Measurements from ENCODE around the gene CCN2.
"Not testable (repeated sequence)": the region's sequence is repeated elsewhere in the genome, so short reads cannot be mapped to it uniquely, and the experiment has no call there.

The CCN2 gene

GRCh38 chr6:131937703-131938631, 13.2 kb downstream of the CCN2 start:
- peak; percentile 11 for DNase-seq

- peak; percentile 6 for DNase-seq
Measured at GRCh38 chr6:131937226-131937625, 13.9 kb downstream of the CCN2 start.

DNA sequence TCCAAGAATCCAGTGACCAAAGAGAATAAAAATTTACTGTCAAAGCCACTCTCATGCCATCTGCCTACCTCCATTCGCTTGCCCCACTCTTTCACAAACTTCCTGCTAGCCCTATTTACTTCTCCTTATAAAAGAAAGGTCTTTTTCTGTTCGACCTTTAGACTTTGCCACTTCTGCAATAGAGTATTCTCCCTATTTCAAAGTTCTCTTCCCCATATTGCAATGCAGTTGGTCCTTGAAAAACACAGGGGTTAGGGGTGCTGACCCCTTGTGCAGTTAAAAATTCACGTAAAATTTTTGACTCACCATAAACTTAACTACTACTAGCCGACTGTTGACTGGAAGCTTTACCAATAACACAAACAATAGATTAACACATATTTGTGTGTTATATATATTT, 15.0 kb downstream of the CCN2 start:
- DNase-seq, result no peak

- no peak for DNase-seq
Measured at GRCh38 chr6:131931063-131931750, 20.0 kb downstream of the CCN2 start.

GRCh38 chr6:131929976-131930375, 21.2 kb downstream of the CCN2 start:
- DNase-seq, result no peak

DNA sequence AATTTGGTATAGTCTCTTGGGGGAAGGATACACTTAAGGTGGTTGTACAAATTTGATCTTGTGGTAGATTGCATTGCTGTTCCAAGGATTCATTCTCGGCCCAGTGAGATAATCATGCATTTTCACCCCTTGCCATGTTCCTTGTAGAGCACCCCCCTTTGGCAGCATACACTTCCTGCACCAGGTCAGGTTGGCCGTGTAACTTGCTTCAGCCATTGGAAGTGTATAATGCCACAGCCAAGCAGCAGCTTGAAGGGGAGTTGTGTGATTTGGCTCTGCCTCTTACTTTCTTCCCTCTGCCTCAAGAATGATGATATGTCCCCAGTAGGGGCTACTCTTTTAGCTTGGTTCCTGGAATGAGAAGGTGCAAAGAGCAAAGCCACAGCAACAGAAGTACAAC, 21.9 kb downstream of the CCN2 start:
- DNase-seq, result peak; percentile 14

DNA sequence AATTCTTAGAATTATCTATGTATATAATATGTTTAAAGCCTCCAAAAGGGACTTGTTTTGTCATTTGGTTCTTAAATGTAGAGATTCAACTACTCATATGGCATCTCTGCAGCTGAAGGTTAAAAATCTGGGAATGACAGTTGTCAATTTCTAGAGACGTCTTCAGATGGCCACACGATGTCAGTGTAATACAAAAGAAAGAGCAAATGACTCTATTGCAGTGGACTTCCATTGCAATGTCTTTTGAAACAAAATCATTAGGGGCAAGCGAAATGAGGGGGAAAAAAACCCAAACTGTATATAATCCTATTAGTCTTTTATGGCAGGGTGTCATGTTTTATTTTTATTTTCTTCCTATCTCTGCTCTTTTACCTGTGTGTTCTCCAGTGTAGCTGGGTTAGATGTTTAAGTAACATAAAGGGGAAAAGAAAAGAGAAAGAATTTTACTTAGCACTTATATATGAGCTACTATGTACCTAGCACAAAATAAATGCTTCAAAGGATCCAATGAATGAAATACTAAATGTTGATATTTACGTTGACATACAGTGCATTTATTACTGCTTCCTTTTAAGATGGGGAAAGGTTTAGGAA, 26.2 kb downstream of the CCN2 start:
- DNase-seq, result peak; percentile 54

GRCh38 chr6:131923356-131923755, 27.8 kb downstream of the CCN2 start:
- peak; percentile 76 for DNase-seq

- no peak for DNase-seq
Measured at GRCh38 chr6:131920656-131921055, 30.5 kb downstream of the CCN2 start.

DNA sequence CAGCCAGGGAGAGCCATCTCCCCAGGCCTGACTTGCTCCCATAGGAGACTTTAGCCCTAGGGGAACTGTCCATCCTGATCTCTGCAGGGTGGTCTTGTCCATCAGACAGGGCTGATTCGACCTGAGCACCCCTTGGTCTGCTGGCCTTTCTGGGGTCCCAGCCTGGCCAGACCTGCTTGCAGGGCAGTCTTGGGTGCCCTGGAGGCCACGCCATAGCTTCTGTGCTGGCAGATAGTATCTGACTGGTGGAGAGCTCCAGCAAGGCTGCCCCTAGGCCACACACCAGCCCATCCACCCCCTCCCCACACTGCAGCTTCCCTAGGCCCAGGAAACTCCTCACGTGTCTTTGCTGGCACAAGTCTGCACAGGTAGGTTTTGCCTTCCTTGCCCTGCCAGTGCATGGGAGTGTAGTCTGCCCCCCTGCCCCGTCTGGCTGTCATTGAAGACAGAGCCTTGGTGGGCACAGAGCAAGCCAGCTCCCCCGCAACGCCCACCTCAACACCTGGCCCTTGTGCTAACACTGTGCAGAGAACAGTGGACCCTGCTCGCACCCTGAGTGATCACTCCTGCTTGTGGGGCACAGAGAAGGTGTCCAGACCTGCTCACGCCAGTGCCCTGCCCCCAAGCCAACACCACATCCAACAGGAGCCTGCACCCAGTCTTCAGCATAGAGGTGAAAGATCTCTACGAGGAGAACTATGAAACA, 32.4 kb downstream of the CCN2 start:
- DNase-seq, result no peak

DNA sequence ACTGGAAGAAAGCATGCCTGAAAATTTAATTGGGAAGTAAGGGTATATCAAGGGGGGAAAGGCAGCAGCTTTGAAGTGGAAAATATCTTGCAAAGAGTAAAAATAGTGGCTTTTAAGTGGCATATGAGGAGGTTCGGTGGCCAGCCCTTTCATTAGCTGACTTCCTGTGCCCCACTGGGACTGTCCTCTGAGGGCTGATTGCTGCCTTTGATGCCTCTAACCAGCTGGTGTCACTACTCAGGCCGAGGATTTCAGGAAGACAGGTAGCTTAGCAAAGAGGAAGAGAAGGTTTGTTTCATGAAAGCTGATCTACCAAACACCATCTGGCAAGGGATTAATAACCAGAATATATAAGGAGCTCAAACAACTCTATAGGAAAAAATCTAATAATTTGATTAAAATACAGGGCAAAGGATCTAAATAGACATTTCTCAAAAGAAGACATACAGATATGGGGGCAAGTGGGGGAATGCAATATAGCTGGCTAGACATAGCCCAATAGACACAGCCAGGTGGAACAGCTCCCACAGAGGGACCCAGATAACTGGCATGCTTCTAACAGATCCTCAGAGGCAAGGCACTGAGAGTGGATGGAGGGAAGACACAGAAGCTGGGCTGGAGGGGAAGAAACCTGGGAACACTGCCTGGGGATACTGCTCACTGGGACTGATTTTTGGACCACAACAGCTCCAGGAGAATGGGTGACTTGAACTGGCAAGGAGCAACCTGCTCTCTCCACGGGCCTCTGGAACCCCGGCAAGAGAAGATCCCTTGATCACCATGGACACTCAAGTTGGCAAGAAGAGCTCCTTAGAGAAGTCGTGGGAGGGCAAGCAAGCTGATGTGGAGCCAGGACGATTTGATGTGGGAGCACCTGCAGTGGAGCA, 33.2 kb downstream of the CCN2 start:
- DNase-seq, result peak; percentile 33

- DNase-seq, result no peak
Measured at GRCh38 chr6:131917318-131917717, 33.9 kb downstream of the CCN2 start.

GRCh38 chr6:131916847-131917246, 34.3 kb downstream of the CCN2 start:
- DNase-seq, result no peak

GRCh38 chr6:131916091-131916796, 34.9 kb downstream of the CCN2 start:
- DNase-seq, result not testable (repeated sequence)

DNA sequence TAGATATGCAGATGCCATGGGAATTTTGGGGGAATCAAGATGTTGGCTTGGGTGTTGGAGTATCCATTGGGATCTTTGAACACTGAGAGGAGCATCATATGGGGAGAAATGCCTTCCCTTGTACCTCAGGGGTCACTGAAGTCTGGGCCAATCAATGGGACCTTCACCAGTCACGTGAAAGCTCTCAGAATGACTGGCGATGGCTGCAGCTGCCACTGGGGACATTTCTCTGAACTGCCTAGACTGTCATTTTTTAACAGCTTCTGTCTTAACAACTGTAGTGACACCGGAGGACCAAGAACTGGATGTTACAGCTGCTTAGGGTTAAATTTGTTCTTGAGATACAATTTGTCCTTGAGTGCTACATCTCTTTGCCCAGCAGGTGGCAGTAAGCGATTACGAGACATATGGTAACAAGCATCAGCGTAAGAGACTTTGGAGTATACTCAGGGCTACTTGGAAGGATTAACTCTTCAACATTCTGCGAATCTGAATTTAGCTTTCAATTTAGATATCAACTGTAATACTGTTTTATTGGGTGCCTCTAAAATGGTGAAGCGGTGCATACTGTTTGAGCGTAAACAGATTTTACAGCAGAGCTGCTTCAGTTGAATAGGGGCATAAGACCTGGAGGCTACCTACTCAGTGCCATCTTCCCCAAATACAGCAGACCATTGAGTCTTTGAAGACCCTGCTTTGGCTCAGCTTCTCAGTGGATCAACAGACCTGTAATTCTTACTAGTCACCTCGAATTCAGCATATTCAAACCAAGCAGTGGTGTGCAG, 36.0 kb downstream of the CCN2 start:
- DNase-seq, result peak; percentile 71

GRCh38 chr6:131914234-131914633, 36.9 kb downstream of the CCN2 start:
- no peak for DNase-seq

- DNase-seq, result no peak
Measured at GRCh38 chr6:131911951-131912350, 39.2 kb downstream of the CCN2 start.

DNA sequence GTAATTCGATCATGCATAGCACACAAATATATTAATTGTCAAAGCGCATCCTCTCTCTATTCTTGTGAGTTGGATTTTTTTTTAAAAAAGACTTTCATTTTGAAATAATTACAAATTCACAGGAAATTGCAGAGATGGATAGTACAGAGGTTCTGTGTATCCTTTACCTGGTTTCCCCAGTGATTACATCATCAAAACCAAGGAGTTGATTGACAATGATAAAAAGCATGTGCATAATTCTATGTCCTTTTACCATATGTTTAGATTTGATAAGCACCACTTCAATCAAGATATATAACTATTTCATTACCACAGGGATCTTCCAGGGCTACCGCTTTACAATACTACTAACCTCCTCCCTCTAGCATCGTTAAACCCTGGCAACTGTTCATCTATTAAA, 40.2 kb downstream of the CCN2 start:
- DNase-seq, result no peak

DNA sequence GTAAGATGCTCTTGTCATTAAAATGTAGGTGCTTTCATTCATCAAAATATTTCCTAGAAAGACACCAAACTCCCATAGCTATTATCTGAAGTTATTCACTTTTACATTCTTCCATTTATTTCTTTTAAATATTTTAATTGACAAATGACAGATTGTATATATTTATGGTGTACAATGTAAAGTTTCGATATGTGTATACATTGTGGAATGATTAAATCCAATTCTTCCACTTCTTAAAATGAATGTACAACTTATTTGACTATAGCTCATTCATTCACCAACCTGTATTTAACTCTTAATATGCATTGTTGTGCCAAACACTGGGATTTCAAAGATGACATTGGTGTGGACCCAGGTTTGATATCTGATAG, 41.0 kb downstream of the CCN2 start:
- no peak for DNase-seq

- peak; percentile 71 for DNase-seq
Measured at GRCh38 chr6:131909408-131910218, 41.6 kb downstream of the CCN2 start.
